ENCODE results near the gene SOX14. TPM values are rescaled to one million over a fixed set of nuclear protein-coding genes. Genes with fewer than 3 reads are reported as not detected.

SOX14 gene
- total and polyA plus RNA-seq, 2 of the 4 experiments (the other 2 are of a cell fraction): not detected

- ATAC-seq (ENCODE audit: low read depth) (no peak), DNase-seq (no peak)
- Histone ChIP-seq H3K18ac (ENCODE audit: low read depth, low read length) (no peak overlapping the region), H2BK15ac (ENCODE audit: low read depth, low read length) (no peak overlapping the region), H2AFZ (replicated peaks; ENCODE audit: low read length, poor library complexity) (no peak overlapping the region), H4K20me1 (ENCODE audit: insufficient read depth, low read length) (no peaks in the 10 kb centered on the region), H2AK9ac (replicated peaks; ENCODE audit: low read depth, low read length, poor library complexity) (no peak overlapping the region), H3K9ac (ENCODE audit: low read depth, low read length) (no peak overlapping the region), H4K91ac (ENCODE audit: insufficient read depth, low read depth, low read length) (no peak overlapping the region), H3K4ac (ENCODE audit: low read depth, low read length) (no peak overlapping the region), H3K14ac (replicated peaks; ENCODE audit: low read depth, low read length) (no peak overlapping the region), H3K27ac (ENCODE audit: insufficient read depth, low read length) (no peak overlapping the region), H3K23ac (ENCODE audit: low read depth, low read length) (no peak overlapping the region), H3K27me3 (ENCODE audit: control insufficient read depth, insufficient read depth, low read length) (no peaks in the 10 kb centered on the region), H3K9me3 (ENCODE audit: control insufficient read depth, insufficient read depth, low read length) (no peaks in the 10 kb centered on the region; the same call in 1 of the 2 replicates), H2BK120ac (ENCODE audit: low read depth, low read length) (no peak overlapping the region), H3K56ac (ENCODE audit: extremely low read depth, insufficient read depth, low read length) (no peak overlapping the region), H4K5ac (ENCODE audit: low read depth, low read length) (no peak overlapping the region), H2BK5ac (ENCODE audit: low read depth, low read length, poor library complexity, severe bottlenecking) (no peak overlapping the region), H3K4me3 (ENCODE audit: insufficient read depth, low read depth, low read length) (no peak overlapping the region), H3K79me1 (ENCODE audit: low read depth in 1 of 2, low read length in 2 of 2) (no peaks in the 10 kb centered on the region), H3K36me3 (ENCODE audit: control insufficient read depth, insufficient read depth, low read length) (no peaks in the 10 kb centered on the region), H4K8ac (ENCODE audit: low read depth in 2 of 2, low read length in 2 of 2) (no peak overlapping the region), H3K9me1 (ENCODE audit: insufficient read depth, low read length) (no peaks in the 10 kb centered on the region), H3K4me2 (ENCODE audit: low read depth, low read length) (no peak overlapping the region), H3K4me1 (ENCODE audit: control insufficient read depth, insufficient read depth, low read length) (no peaks in the 10 kb centered on the region), H2AK5ac (ENCODE audit: low read depth, low read length) (no peak overlapping the region), H2BK20ac (ENCODE audit: low read depth, low read length) (no peak overlapping the region)
- dilution Hi-C loops (cut with HindIII; ENCODE audit: low sequenced_read_pairs, unreplicated experiment): no loop called here
- BruUV-seq (replicated peaks): no TSS peak
- no peak for TF ChIP-seq FOS (IDR thresholded peaks at IDR 0.05; ENCODE audit: low read depth, low read length)
- no peak for TF ChIP-seq USF2 (IDR thresholded peaks at IDR 0.05; ENCODE audit: low read depth, low read length)
- TF ChIP-seq CTCF (conservative IDR thresholded peaks at IDR 0.05; ENCODE audit: low read depth, low read length): no peak
- TF ChIP-seq POLR2A (IDR thresholded peaks at IDR 0.05; ENCODE audit: low read depth, low read length): no peak
- intact Hi-C loops (cut with micrococcal nuclease): no loop called here
- 50% methylated on average over 1 of the region's 4 CpGs; no CpG with 5 or more reads in 1 of the 2 experiments for WGBS, 2 experiments (ENCODE audit: extremely low coverage in 2 of 2, insufficient read length in 1 of 2)
- in situ Hi-C loops (cut with MboI; ENCODE audit: low sequenced_read_pairs): no loop called here
- CTCF ChIA-PET: no interaction called here
- POLR2A ChIA-PET (ENCODE audit: unreplicated experiment): no interaction called here
Observed at GRCh38 chr3:137812023-137812422, 47.9 kb downstream of the SOX14 start.

Data from IMR-90 (cell line).